ENCODE data around the gene RXRA. TPM values are rescaled to one million over a fixed set of nuclear protein-coding genes. Genes with fewer than 3 reads are reported as not detected.

The RXRA gene
- total RNA-seq, 2 donors from 2014 or later: 68.2 to 72.0 TPM

DNA sequence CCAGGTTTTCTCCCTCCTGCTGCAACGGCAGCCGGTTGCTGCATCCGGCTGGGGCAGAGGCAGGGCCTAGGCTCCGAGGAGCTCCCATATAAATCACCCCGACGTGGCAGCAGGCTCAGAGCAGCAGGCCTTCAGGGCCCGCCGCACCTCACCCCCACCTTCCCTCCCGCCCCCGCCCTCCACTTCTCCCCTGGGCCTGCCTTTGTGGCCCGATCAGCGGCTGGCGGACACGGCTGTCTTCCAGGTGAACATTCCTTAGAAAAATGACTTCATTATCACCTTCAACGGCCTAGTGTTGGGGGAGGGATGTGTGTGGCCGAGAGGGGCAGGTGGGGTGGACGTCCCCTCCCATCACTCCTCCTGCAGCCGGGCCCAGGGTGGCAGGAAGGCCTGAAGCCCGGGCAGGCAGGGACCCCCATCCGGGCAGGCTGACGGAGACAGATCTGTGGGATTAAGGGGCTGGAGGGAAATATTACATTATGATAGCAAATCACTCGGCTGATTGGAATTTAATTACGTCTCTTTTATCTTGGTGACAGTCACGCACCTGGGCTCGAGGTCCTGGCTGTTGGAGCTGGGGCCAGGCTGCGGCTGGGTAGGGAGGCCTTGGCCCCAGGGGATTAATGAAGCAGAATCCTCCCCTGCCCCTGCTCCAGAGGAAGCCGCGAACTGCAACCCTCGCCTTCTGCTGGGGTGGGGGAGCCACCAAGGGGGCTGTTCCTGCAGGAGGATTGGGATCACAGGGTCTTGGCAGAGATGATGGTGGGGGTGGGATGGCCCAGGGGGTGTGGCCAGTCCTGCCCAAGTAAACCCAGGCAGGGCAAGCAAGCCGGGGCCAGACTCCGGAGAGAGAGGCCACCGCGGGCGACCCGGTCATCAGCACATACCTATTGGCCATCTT, 38.4 kb upstream of the RXRA start:
- Histone ChIP-seq H3K4me1 (no peaks in the 10 kb centered on the region), H3K9me3 (no peaks in the 10 kb centered on the region), H3K27ac (no peak overlapping the region), H3K9ac (ENCODE audit: low read depth in 2 of 2, low read length in 2 of 2) (no peak overlapping the region), H3K27me3 (no peaks in the 10 kb centered on the region), H3K36me3 (no peaks in the 10 kb centered on the region), H3K4me3 (no peak overlapping the region)
- intact Hi-C loops (cut with DNase I): no loop called here
- no peak for DNase-seq
- TF ChIP-seq, protein P1, sequence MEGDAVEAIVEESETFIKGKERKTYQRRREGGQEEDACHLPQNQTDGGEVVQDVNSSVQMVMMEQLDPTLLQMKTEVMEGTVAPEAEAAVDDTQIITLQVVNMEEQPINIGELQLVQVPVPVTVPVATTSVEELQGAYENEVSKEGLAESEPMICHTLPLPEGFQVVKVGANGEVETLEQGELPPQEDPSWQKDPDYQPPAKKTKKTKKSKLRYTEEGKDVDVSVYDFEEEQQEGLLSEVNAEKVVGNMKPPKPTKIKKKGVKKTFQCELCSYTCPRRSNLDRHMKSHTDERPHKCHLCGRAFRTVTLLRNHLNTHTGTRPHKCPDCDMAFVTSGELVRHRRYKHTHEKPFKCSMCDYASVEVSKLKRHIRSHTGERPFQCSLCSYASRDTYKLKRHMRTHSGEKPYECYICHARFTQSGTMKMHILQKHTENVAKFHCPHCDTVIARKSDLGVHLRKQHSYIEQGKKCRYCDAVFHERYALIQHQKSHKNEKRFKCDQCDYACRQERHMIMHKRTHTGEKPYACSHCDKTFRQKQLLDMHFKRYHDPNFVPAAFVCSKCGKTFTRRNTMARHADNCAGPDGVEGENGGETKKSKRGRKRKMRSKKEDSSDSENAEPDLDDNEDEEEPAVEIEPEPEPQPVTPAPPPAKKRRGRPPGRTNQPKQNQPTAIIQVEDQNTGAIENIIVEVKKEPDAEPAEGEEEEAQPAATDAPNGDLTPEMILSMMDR (IDR thresholded peaks at IDR 0.05): no peak

DNA sequence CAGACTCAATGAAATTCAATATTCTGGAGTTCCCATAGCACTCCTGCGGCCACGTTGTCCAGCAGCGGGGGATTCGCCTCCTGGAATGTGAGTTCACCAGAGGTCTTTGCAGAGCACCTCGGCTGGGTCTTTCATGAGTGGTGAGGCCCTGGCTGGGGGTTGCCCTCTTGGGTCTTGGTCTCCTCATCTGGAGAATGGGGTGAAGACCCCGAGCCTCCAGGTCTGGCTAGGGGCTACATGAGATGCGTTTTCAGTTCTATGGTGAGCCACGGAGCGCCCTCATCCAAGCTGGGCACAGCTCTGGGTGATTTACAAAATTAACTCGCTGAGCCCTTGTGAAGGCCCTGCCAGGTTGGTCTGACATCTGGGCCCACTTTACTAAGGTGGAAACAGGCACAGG, 37.5 kb upstream of the RXRA start:
- Histone ChIP-seq H3K9ac (ENCODE audit: low read depth in 2 of 2, low read length in 2 of 2) (no peak overlapping the region), H3K27ac (no peak overlapping the region), H3K4me3 (no peak overlapping the region), H3K36me3 (no peaks in the 10 kb centered on the region), H3K4me1 (no peaks in the 10 kb centered on the region), H3K9me3 (no peaks in the 10 kb centered on the region), H3K27me3 (no peaks in the 10 kb centered on the region)
- TF ChIP-seq, protein P1 (IDR thresholded peaks at IDR 0.05): no peak
- no peak for DNase-seq
- intact Hi-C loops (cut with DNase I): no loop called here

DNA sequence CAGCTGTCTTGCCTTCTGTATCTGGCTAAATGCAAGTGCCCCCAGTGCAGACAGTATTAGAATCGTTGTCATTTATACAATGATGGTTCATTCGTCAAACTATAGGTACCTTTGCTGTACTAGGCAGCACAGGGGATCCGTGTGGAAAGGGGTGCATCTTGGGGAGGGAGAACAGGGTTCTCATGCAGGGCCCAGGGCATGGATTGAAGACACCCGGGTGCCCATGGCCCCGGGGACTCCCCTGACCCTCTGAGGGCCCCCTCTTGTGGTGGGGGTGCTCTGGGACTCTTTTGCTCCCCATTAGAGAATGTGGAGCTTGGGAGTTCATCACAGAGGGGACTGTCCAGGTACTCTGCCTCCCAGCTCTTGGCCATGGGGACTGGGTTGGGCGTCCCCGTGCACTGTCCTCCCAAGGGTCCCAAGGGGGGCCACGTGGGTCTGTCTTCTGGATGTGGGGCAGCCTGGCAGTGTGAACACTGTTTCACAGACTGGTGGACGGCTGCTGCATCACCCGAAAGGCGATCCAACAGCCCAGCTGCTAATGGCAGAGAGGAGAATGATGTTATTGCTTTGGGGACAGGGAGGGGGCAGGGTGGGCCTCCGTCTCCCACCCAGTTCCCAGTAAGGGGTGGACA, 36.9 kb upstream of the RXRA start:
- no peak overlapping the region for H3K9ac ChIP-seq (ENCODE audit: low read depth in 2 of 2, low read length in 2 of 2)
- no peaks in the 10 kb centered on the region for H3K9me3 ChIP-seq
- H3K4me1 ChIP-seq: no peaks in the 10 kb centered on the region
- intact Hi-C loops (cut with DNase I): no loop called here
- no peaks in the 10 kb centered on the region for H3K36me3 ChIP-seq
- no peak overlapping the region for H3K27ac ChIP-seq
- TF ChIP-seq, protein P1 (IDR thresholded peaks at IDR 0.05): no peak
- H3K27me3 ChIP-seq: no peaks in the 10 kb centered on the region
- DNase-seq: no peak
- no peak overlapping the region for H3K4me3 ChIP-seq

- Histone ChIP-seq H3K9ac (ENCODE audit: low read depth in 2 of 2, low read length in 2 of 2) (no peak overlapping the region), H3K9me3 (no peaks in the 10 kb centered on the region), H3K36me3 (no peaks in the 10 kb centered on the region), H3K27ac (no peak overlapping the region), H3K4me3 (no peak overlapping the region), H3K4me1 (no peaks in the 10 kb centered on the region), H3K27me3 (no peaks in the 10 kb centered on the region)
- intact Hi-C loops (cut with DNase I): no loop called here
- TF ChIP-seq, protein P1 (IDR thresholded peaks at IDR 0.05): no peak
- no peak for DNase-seq
These were observed 35.4 kb upstream of the RXRA start for GRCh38 chr9:134290603-134291451.

GRCh38 chr9:134291452-134291881, 34.8 kb upstream of the RXRA start:
- Histone ChIP-seq H3K9me3 (no peaks in the 10 kb centered on the region), H3K27me3 (no peaks in the 10 kb centered on the region), H3K27ac (no peak overlapping the region), H3K4me3 (no peak overlapping the region), H3K9ac (ENCODE audit: low read depth in 2 of 2, low read length in 2 of 2) (no peak overlapping the region), H3K36me3 (no peaks in the 10 kb centered on the region), H3K4me1 (no peaks in the 10 kb centered on the region)
- intact Hi-C loops (cut with DNase I): no loop called here
- TF ChIP-seq, protein P1 (IDR thresholded peaks at IDR 0.05): no peak
- no peak for DNase-seq
